ENCODE results near the gene CTSH. TPM values are rescaled to one million over a fixed set of nuclear protein-coding genes. Genes with fewer than 3 reads are reported as not detected.

The CTSH gene
- total RNA-seq, 2 donors from 2014 or later = 107 to 145 TPM

DNA sequence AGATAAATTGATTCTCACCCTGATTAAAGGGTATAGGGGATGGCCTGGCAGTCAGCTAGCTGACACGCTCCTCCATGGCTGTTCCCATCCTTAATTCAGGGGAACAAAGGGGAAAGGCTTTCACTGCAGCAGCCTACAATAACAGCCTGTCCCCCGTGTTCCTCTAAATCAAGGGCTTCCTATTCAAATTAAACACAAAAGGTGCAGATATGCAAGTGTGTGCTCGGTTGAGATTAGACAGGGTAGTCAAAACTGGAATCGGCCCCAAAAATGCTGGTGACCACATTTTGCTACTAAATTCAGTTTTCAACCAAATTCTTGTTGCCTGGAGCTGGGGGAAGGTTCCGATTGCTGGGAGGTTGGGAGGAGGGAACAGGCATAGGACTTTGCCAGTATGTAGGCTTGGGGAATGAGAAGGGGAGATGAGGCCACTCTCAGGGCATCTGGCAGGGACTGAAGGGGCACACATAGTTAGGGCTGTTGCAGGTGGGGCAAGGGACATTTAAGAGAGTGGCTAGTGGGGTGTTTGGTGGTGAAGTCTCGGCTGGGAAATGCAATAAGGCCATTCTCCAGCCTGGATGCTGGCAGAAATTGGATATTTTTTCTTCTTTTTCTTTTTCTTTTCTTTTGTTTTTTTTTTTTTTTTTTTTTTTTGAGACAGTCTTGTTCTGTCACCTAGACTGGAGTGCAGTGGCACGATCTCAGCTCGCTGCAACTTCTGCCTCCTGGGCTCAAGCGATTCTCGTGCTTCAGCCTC is 32.9 kb upstream of the CTSH start:
- Histone ChIP-seq H3K27me3 (no peaks in the 10 kb centered on the region), H3K9me3 (no peaks in the 10 kb centered on the region), H3K27ac (no peak overlapping the region), H3K4me3 (no peak overlapping the region), H3K4me1 (peaks cover 7% of the 10 kb centered on the region), H3K36me3 (replicated peaks in 1 of 2; ENCODE audit: insufficient read depth in 1 of 2, low read depth in 2 of 2) (no peaks in the 10 kb centered on the region)
- TF ChIP-seq POLR2A (IDR thresholded peaks at IDR 0.05) = no peak
- TF ChIP-seq, protein P1, sequence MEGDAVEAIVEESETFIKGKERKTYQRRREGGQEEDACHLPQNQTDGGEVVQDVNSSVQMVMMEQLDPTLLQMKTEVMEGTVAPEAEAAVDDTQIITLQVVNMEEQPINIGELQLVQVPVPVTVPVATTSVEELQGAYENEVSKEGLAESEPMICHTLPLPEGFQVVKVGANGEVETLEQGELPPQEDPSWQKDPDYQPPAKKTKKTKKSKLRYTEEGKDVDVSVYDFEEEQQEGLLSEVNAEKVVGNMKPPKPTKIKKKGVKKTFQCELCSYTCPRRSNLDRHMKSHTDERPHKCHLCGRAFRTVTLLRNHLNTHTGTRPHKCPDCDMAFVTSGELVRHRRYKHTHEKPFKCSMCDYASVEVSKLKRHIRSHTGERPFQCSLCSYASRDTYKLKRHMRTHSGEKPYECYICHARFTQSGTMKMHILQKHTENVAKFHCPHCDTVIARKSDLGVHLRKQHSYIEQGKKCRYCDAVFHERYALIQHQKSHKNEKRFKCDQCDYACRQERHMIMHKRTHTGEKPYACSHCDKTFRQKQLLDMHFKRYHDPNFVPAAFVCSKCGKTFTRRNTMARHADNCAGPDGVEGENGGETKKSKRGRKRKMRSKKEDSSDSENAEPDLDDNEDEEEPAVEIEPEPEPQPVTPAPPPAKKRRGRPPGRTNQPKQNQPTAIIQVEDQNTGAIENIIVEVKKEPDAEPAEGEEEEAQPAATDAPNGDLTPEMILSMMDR (IDR thresholded peaks at IDR 0.05) = no peak
- 83 to 88% methylated on average over 10 of the region's 10 CpGs for WGBS, 2 donors
- DNase-seq (no peak), ATAC-seq (no peak)
- intact Hi-C loops (cut with DNase I) = no loop called here

DNA sequence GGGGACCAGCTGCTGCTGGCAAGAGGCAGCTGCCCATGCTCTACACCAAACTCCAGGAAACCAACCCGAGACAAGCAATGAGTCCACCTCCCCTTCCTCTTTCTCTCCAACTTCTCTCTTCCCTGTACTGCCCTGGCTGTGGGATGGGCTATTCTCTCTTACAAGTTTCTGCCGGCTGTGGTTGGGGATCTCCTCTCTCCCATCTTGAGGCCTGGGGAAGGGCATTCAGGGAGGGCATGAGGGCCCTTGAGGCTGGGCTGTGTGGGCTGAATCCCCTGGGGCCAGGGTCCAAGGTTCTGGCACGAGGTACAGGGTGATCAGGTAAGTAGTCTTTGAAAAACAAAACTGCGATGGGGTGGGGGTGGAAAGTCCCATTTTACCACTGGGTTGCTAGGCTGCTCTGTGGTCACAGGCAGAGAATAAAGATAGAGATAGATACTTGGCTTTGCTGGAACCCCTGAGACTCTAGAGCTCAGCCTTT is 32.3 kb upstream of the CTSH start:
- no peak for TF ChIP-seq POLR2A (IDR thresholded peaks at IDR 0.05)
- TF ChIP-seq, protein P1 (IDR thresholded peaks at IDR 0.05) = no peak
- Histone ChIP-seq H3K4me1 (peaks cover 7% of the 10 kb centered on the region), H3K27me3 (no peaks in the 10 kb centered on the region), H3K36me3 (replicated peaks in 1 of 2; ENCODE audit: insufficient read depth in 1 of 2, low read depth in 2 of 2) (no peaks in the 10 kb centered on the region), H3K4me3 (no peak overlapping the region), H3K27ac (no peak overlapping the region), H3K9me3 (no peaks in the 10 kb centered on the region)
- WGBS, 2 donors = 64 to 85% methylated on average over 3 to 4 of the region's 4 CpGs
- intact Hi-C loops (cut with DNase I) = no loop called here
- no peak for ATAC-seq
- DNase-seq = peak in 1 of 4 donors; percentile 16

DNA sequence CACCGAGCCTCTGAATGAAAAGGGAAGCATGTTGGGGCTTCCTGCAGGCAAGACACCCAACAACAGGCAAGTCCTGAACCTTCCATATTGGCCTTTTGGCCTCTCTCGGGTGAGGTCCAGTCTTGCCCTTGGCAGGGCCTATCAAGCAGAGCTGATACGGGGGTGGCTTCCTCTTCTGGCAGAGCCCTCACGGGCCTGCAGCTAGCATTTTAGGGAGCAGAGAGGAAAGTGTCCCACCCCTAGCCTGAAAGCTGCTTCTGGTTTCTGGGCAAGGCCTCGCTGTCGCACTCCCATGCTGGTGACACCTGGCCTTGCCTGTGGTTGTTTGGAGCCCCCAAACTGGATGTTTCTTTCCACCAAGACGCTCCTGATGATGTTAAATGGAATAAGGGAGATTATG is 31.8 kb upstream of the CTSH start:
- TF ChIP-seq POLR2A (IDR thresholded peaks at IDR 0.05) = no peak
- TF ChIP-seq, protein P1 (IDR thresholded peaks at IDR 0.05) = no peak

DNA sequence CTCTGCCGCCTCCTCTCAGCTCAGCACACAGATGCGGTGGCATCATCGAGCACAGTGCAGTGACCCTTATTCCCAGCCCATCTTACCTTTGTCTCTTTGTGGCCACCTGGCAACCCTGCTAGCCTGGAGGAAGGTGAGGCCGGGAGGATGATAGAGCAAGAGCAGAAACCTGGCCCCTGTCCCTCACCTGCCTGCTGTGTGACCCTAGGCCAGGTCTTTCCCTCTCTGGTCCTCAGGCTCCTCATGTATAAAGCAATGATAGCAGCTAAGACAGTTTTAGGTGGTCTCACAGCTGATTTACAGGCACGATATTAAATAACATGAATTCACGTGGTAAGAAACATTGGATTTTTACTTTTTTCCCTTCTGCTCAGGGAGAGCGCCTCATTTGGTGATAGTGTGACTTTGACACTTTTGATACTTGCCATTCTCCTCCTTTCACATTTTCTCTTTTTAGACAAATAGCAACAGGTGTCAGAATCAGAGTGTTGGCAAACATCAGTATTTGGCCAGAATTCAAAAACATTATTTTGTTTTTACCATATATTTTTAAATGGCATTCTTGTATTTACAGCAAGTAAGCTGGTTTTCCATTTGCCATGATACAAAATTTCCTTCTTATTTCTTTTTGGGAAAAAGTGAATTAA is 29.5 kb upstream of the CTSH start:
- no peaks in the 10 kb centered on the region for H3K27me3 ChIP-seq
- TF ChIP-seq, protein P1 (IDR thresholded peaks at IDR 0.05) = no peak
- no peak for TF ChIP-seq POLR2A (IDR thresholded peaks at IDR 0.05)
- intact Hi-C loops (cut with DNase I) = no loop called here
- ATAC-seq = no peak
- H3K9me3 ChIP-seq = no peaks in the 10 kb centered on the region
- H3K27ac ChIP-seq = no peak overlapping the region
- peaks cover 21% of the 10 kb centered on the region for H3K4me1 ChIP-seq
- no peaks in the 10 kb centered on the region for H3K36me3 ChIP-seq (replicated peaks in 1 of 2; ENCODE audit: insufficient read depth in 1 of 2, low read depth in 2 of 2)
- 94 to 95% methylated on average over 7 of the region's 7 CpGs for WGBS, 2 donors
- no peak for DNase-seq
- H3K4me3 ChIP-seq = no peak overlapping the region

More for the DNA sequence above, 31.8 kb upstream of the CTSH start:
- H3K9me3 ChIP-seq = no peaks in the 10 kb centered on the region
- no peak overlapping the region for H3K4me3 ChIP-seq
- H3K4me1 ChIP-seq = peaks cover 7% of the 10 kb centered on the region
- intact Hi-C loops (cut with DNase I) = no loop called here
- no peaks in the 10 kb centered on the region for H3K27me3 ChIP-seq
- H3K36me3 ChIP-seq (replicated peaks in 1 of 2; ENCODE audit: insufficient read depth in 1 of 2, low read depth in 2 of 2) = no peaks in the 10 kb centered on the region
- no peak overlapping the region for H3K27ac ChIP-seq
- ATAC-seq (no peak), DNase-seq (no peak)
- 72 to 92% methylated on average over 7 of the region's 7 CpGs for WGBS, 2 donors
